GM12865 (cell line): ENCODE data around the gene RAPGEF1.

Experiments
- DNase-seq: peaks from one replicate; pipeline ENCODE4 v3.0.0; 2010; ENCODE audit warnings: low read depth
- H3K4me3 ChIP-seq: 2 replicates; pipeline ENCODE4 v1.5.1; 2011; ENCODE audit warnings: mild to moderate bottlenecking, low read depth, low read length, control low read depth
- TF ChIP-seq, protein P1 (sequence below): IDR thresholded peaks from 2 replicates; pipeline ENCODE4 v1.5.1; 2011; ENCODE audit warnings: low read length, control low read depth, low read depth, inconsistent platforms; ENCODE audit not compliant: insufficient read depth; ENCODE audit errors: missing control alignments

Gene RAPGEF1

DNA sequence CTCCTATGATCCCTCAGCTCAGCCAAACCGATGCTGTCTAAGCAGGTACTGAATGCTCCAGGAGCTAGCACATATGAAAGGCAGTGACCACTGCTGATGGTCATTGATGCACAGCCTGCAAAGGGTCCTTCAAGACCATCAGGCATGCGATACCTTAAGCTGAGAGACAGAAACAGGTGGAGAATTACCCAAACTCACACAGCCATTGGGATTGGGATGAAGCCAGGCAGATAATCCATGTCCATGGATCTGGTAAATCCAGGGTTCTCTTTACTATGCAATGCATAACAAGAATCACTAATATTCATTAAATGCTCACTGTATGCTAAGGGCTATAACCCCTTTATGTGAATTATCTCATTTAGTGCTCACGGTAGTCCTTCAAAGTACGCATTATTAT lies 36.2 kb downstream of the RAPGEF1 start:
- DNase-seq, result no peak
- TF ChIP-seq, protein P1, sequence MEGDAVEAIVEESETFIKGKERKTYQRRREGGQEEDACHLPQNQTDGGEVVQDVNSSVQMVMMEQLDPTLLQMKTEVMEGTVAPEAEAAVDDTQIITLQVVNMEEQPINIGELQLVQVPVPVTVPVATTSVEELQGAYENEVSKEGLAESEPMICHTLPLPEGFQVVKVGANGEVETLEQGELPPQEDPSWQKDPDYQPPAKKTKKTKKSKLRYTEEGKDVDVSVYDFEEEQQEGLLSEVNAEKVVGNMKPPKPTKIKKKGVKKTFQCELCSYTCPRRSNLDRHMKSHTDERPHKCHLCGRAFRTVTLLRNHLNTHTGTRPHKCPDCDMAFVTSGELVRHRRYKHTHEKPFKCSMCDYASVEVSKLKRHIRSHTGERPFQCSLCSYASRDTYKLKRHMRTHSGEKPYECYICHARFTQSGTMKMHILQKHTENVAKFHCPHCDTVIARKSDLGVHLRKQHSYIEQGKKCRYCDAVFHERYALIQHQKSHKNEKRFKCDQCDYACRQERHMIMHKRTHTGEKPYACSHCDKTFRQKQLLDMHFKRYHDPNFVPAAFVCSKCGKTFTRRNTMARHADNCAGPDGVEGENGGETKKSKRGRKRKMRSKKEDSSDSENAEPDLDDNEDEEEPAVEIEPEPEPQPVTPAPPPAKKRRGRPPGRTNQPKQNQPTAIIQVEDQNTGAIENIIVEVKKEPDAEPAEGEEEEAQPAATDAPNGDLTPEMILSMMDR, result no peak
- H3K4me3 ChIP-seq, result no peak overlapping the region

- no peak for DNase-seq
- no peak overlapping the region for H3K4me3 ChIP-seq
- TF ChIP-seq, protein P1, result no peak
These were observed 37.0 kb downstream of the RAPGEF1 start for GRCh38 chr9:131702911-131703310.

GRCh38 chr9:131701789-131702337 lies 38.0 kb downstream of the RAPGEF1 start:
- DNase-seq, result no peak
- TF ChIP-seq, protein P1, result no peak
- no peak overlapping the region for H3K4me3 ChIP-seq

DNA sequence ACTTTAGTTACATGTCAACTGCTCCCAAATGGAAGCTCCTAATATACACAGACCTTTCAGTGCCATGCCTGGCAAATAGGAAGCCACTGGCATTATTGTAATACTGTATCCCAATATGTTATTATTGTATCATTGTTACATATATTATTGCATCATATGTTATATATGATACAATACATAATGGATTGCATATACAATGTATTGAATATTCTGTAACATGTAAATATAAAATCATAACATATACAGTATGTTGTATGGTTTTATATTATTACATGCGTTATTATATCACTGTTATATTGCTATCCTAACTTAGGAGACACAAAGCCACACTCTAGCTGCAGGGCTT lies 38.5 kb downstream of the RAPGEF1 start:
- DNase-seq, result no peak
- TF ChIP-seq, protein P1, result no peak
- H3K4me3 ChIP-seq, result no peak overlapping the region

DNA sequence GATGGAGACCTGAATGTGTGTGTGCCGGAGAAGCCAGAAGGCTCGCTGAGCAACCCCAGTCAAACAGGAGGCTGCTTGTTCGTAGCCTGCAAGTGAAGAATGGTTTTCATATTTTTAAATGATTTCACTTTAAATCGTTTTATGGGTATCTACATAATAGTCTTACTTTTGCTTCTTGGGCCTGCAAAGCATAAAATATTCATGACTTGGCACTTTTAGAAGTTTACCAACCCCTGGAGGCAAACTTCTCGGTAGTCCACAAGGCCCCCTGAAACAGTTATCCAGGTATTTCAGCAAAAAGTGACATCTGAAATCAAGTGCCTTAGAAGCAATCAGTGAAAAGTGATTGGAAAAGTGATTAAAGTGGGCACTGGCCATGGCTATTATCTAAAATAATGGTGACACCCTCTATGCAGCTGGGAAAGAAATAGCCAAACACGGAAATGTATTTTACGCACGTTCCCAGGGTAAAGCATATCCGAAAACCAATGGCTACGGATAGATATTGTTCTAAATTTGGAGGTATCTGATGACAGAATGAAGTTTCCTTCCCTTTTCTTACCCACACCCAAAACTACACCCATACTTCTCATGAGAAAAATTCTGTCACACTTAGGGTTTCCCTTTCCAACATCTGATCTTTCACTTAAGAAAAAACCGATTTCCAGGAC lies 39.0 kb downstream of the RAPGEF1 start:
- DNase-seq, result no peak
- H3K4me3 ChIP-seq, result no peak overlapping the region
- TF ChIP-seq, protein P1, result no peak

DNA sequence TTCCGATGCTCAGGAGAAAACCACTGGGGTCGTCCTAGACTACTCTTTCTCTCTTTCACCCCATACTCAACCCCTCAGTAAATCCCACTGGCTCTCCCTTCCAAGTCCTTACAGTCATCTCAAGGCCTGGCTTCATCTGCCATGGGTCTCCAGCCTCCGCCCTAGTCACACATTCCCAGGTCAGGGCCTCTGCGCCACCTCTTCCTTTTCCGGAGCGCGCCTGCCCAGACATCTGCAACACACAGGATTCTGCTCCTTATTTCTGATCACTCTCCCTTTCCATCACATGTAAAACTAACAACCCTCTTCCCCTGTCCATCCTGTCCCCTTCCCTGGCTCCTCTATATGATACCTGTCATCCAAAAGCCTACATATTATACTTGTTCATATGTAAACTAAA lies 39.8 kb downstream of the RAPGEF1 start:
- H3K4me3 ChIP-seq, result no peak overlapping the region
- no peak for DNase-seq
- TF ChIP-seq, protein P1, result no peak

- no peak overlapping the region for H3K4me3 ChIP-seq
- TF ChIP-seq, protein P1, result no peak
- DNase-seq, result no peak
These were observed 41.3 kb downstream of the RAPGEF1 start for GRCh38 chr9:131698618-131698985.
